Erythroblast (primary cell): ENCODE measurements around the gene RARA.

Experiments used
- GATA1 ChIP-seq: IDR thresholded peaks from 2 replicates; pipeline ENCODE4 v1.6.1; 2011; ENCODE audit warnings: low read depth, mild to moderate bottlenecking, control low read depth, low read length, moderate library complexity
- POLR2A ChIP-seq: IDR thresholded peaks from 2 replicates; pipeline ENCODE4 v1.6.1; 2011; ENCODE audit warnings: mild to moderate bottlenecking, low read length

DNA sequence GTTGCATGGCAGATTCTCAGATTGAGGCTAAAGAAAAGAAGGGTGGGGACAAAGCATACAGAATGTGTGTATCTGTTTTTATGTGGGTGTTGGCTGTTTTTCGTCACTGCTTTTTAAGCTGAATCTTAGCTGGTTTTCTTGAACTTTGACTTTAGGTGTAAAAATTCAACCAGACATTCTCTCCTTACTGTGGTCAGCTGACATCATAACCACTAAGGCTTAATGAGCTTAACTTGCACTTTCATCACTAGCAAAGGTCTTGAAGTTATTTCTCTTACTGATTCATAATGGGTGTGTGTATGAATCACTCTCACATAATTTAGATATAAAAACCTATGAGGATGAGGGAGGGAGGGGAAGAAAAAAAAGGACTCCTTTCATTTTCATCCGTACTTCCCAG lies 25.3 kb upstream of the RARA start:
- TF ChIP-seq POLR2A (no peak), GATA1 (no peak)
